Measurements from ENCODE around the gene SIGLEC15.
A peak's percentile ranks its signal among the peaks of the same experiment; 100 is the strongest.
"Not testable (repeated sequence)": the region's sequence is repeated elsewhere in the genome, so short reads cannot be mapped to it uniquely, and the experiment has no call there.

Gene SIGLEC15

DNA sequence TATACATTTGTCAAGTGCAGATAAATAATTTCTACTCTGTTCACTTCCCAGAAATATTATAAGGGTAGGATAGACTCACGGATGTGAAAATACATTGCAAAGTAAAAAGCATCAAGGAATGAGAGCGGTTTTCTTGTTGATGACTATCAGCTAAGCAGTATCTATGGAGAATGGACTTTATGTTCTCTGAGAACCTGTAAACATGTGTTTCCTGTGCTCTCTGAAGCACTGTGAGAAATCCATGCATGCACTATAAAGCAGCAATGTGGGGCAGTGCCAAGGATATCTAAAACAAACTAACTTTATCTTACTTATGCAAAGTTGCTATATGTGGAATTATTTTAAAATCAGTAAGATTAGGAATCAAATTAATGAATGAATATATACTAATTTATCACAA is 4.4 kb upstream of the SIGLEC15 start:
- H3K4ac ChIP-seq (ENCODE audit: low read depth, low read length) = no peak overlapping the region
- H3K79me1 ChIP-seq (ENCODE audit: low read length) = no peaks in the 10 kb centered on the region
- no peak overlapping the region for H3K9ac ChIP-seq (ENCODE audit: low read length)
- no CpG with 5 or more reads among the region's 2 CpGs for WGBS (ENCODE audit: extremely low coverage, insufficient coverage, low lambda C conversion rate)
- no peaks in the 10 kb centered on the region for H3K27me3 ChIP-seq (ENCODE audit: insufficient read depth, low read length, poor library complexity)
- no peaks in the 10 kb centered on the region for H3K4me1 ChIP-seq (ENCODE audit: control insufficient read depth, low read depth, low read length)
- H3K56ac ChIP-seq (ENCODE audit: low read length) = no peak overlapping the region
- no peak overlapping the region for H3K4me2 ChIP-seq (ENCODE audit: low read length)
- no peak overlapping the region for H2BK5ac ChIP-seq (ENCODE audit: low read length)
- H4K8ac ChIP-seq (ENCODE audit: low read depth, low read length) = no peak overlapping the region
- no peaks in the 10 kb centered on the region for H3K36me3 ChIP-seq (ENCODE audit: control insufficient read depth, insufficient read depth, low read length)
- no peak for DNase-seq
- no peak overlapping the region for H2BK120ac ChIP-seq (ENCODE audit: low read depth, low read length)
- H2BK15ac ChIP-seq (replicated peaks; ENCODE audit: low read depth) = no peak overlapping the region
- no peak overlapping the region for H3K18ac ChIP-seq (ENCODE audit: low read length)
- no peak overlapping the region for H3K27ac ChIP-seq (ENCODE audit: low read depth, low read length)
- no peaks in the 10 kb centered on the region for H3K79me2 ChIP-seq (ENCODE audit: control insufficient read depth, insufficient read depth, low read length)
- no peak overlapping the region for H4K5ac ChIP-seq (ENCODE audit: low read length)
- H3K4me3 ChIP-seq (ENCODE audit: low read length) = no peak overlapping the region
- no peak overlapping the region for H2AK5ac ChIP-seq (ENCODE audit: low read length)
- H3K23ac ChIP-seq (ENCODE audit: low read length) = no peak overlapping the region

DNA sequence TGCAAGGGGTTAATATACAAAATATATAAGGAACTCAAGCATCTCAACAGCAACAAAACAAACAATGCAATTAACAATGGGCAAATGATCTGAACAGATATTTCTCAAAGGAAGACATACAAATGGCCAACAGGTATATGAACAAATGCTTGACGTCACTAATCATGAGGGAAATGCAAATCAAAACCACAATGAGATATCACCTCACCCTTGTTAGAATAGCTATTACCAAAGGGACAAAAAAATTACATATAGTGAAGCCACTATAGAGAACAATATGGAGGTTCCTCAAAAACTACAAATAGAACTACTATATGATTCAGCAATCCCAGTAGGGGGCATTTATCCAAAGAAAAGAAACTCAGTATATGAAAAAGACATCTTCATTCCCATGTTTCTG is 3.8 kb upstream of the SIGLEC15 start:
- Histone ChIP-seq H2BK5ac (ENCODE audit: low read length) (no peak overlapping the region), H2BK120ac (ENCODE audit: low read depth, low read length) (no peak overlapping the region), H3K4me3 (ENCODE audit: low read length) (no peak overlapping the region), H3K27ac (ENCODE audit: low read depth, low read length) (no peak overlapping the region), H3K79me2 (ENCODE audit: control insufficient read depth, insufficient read depth, low read length) (no peaks in the 10 kb centered on the region), H3K79me1 (ENCODE audit: low read length) (no peaks in the 10 kb centered on the region), H3K4ac (ENCODE audit: low read depth, low read length) (no peak overlapping the region), H4K5ac (ENCODE audit: low read length) (no peak overlapping the region), H3K18ac (ENCODE audit: low read length) (no peak overlapping the region), H3K9ac (ENCODE audit: low read length) (no peak overlapping the region), H3K56ac (ENCODE audit: low read length) (no peak overlapping the region), H3K4me2 (ENCODE audit: low read length) (no peak overlapping the region), H2AK5ac (ENCODE audit: low read length) (no peak overlapping the region), H4K8ac (ENCODE audit: low read depth, low read length) (no peak overlapping the region), H3K27me3 (ENCODE audit: insufficient read depth, low read length, poor library complexity) (no peaks in the 10 kb centered on the region), H3K36me3 (ENCODE audit: control insufficient read depth, insufficient read depth, low read length) (no peaks in the 10 kb centered on the region), H3K23ac (ENCODE audit: low read length) (no peak overlapping the region), H2BK15ac (replicated peaks; ENCODE audit: low read depth) (no peak overlapping the region), H3K4me1 (ENCODE audit: control insufficient read depth, low read depth, low read length) (no peaks in the 10 kb centered on the region)
- no peak for DNase-seq
- WGBS (ENCODE audit: extremely low coverage, insufficient coverage, low lambda C conversion rate) = no CpG with 5 or more reads among the region's 1 CpG

- H4K8ac ChIP-seq (ENCODE audit: low read depth, low read length) = no peak overlapping the region
- H2BK120ac ChIP-seq (ENCODE audit: low read depth, low read length) = no peak overlapping the region
- H3K23ac ChIP-seq (ENCODE audit: low read length) = no peak overlapping the region
- H2BK5ac ChIP-seq (ENCODE audit: low read length) = no peak overlapping the region
- no peak overlapping the region for H3K56ac ChIP-seq (ENCODE audit: low read length)
- H3K4me3 ChIP-seq (ENCODE audit: low read length) = no peak overlapping the region
- no peaks in the 10 kb centered on the region for H3K27me3 ChIP-seq (ENCODE audit: insufficient read depth, low read length, poor library complexity)
- H3K36me3 ChIP-seq (ENCODE audit: control insufficient read depth, insufficient read depth, low read length) = no peaks in the 10 kb centered on the region
- no peak overlapping the region for H3K4ac ChIP-seq (ENCODE audit: low read depth, low read length)
- no peaks in the 10 kb centered on the region for H3K79me1 ChIP-seq (ENCODE audit: low read length)
- H4K5ac ChIP-seq (ENCODE audit: low read length) = no peak overlapping the region
- DNase-seq = no peak
- no peak overlapping the region for H3K4me2 ChIP-seq (ENCODE audit: low read length)
- peaks cover 4% of the 10 kb centered on the region for H3K4me1 ChIP-seq (ENCODE audit: control insufficient read depth, low read depth, low read length)
- no peak overlapping the region for H3K18ac ChIP-seq (ENCODE audit: low read length)
- WGBS (ENCODE audit: extremely low coverage, insufficient coverage, low lambda C conversion rate) = no CpG with 5 or more reads among the region's 4 CpGs
- no peak overlapping the region for H3K27ac ChIP-seq (ENCODE audit: low read depth, low read length)
- no peaks in the 10 kb centered on the region for H3K79me2 ChIP-seq (ENCODE audit: control insufficient read depth, insufficient read depth, low read length)
- H2AK5ac ChIP-seq (ENCODE audit: low read length) = no peak overlapping the region
- no peak overlapping the region for H2BK15ac ChIP-seq (replicated peaks; ENCODE audit: low read depth)
- H3K9ac ChIP-seq (ENCODE audit: low read length) = no peak overlapping the region
These were observed 609 bp downstream of the SIGLEC15 start for GRCh38 chr18:45826084-45826483.

DNA sequence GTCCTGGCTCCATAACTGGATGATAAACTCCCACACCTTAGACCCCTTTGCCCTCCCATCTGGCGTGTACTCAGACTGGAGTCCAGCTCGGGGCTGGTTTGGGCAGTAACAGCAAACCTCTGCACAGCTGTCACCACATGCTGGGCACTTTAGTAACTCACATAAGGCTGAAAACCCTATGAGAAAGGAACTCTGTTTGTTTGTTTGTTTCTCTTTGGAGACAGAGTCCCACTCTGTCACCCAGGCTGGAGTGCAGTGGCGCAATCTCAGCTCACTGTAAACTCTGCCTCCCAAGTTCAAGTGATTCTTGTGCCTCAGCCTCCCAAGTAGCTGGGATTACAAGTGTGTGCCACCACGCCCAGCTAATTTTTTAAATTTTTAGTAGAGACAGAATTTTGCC is 1.2 kb downstream of the SIGLEC15 start:
- H3K4me1 ChIP-seq (ENCODE audit: control insufficient read depth, low read depth, low read length); H3K36me3 ChIP-seq (ENCODE audit: control insufficient read depth, insufficient read depth, low read length); H3K27ac ChIP-seq (ENCODE audit: low read depth, low read length); H2BK5ac ChIP-seq (ENCODE audit: low read length); H3K4me3 ChIP-seq (ENCODE audit: low read length); H2AK5ac ChIP-seq (ENCODE audit: low read length); H3K79me2 ChIP-seq (ENCODE audit: control insufficient read depth, insufficient read depth, low read length); H3K4me2 ChIP-seq (ENCODE audit: low read length); H3K9ac ChIP-seq (ENCODE audit: low read length); H2BK120ac ChIP-seq (ENCODE audit: low read depth, low read length); H4K5ac ChIP-seq (ENCODE audit: low read length); H3K4ac ChIP-seq (ENCODE audit: low read depth, low read length); H3K27me3 ChIP-seq (ENCODE audit: insufficient read depth, low read length, poor library complexity); H4K8ac ChIP-seq (ENCODE audit: low read depth, low read length); H3K79me1 ChIP-seq (ENCODE audit: low read length); H3K56ac ChIP-seq (ENCODE audit: low read length); DNase-seq; H3K23ac ChIP-seq (ENCODE audit: low read length); H3K18ac ChIP-seq (ENCODE audit: low read length); H2BK15ac ChIP-seq (replicated peaks; ENCODE audit: low read depth): not testable (repeated sequence)
- no CpG with 5 or more reads among the region's 4 CpGs for WGBS (ENCODE audit: extremely low coverage, insufficient coverage, low lambda C conversion rate)

- WGBS (ENCODE audit: extremely low coverage, insufficient coverage, low lambda C conversion rate) = no CpG with 5 or more reads among the region's 9 CpGs
- peak; percentile 94 for DNase-seq
- H3K27ac ChIP-seq (ENCODE audit: low read depth, low read length) = no peak overlapping the region
- no peak overlapping the region for H3K9ac ChIP-seq (ENCODE audit: low read length)
- H3K4me1 ChIP-seq (ENCODE audit: control insufficient read depth, low read depth, low read length) = peaks cover 4% of the 10 kb centered on the region
- H3K23ac ChIP-seq (ENCODE audit: low read length) = no peak overlapping the region
- no peaks in the 10 kb centered on the region for H3K36me3 ChIP-seq (ENCODE audit: control insufficient read depth, insufficient read depth, low read length)
- no peaks in the 10 kb centered on the region for H3K79me1 ChIP-seq (ENCODE audit: low read length)
- no peak overlapping the region for H4K5ac ChIP-seq (ENCODE audit: low read length)
- H3K4me3 ChIP-seq (ENCODE audit: low read length) = no peak overlapping the region
- H2BK5ac ChIP-seq (ENCODE audit: low read length) = no peak overlapping the region
- H2BK15ac ChIP-seq (replicated peaks; ENCODE audit: low read depth) = no peak overlapping the region
- H2AK5ac ChIP-seq (ENCODE audit: low read length) = no peak overlapping the region
- H3K56ac ChIP-seq (ENCODE audit: low read length) = no peak overlapping the region
- no peak overlapping the region for H3K4ac ChIP-seq (ENCODE audit: low read depth, low read length)
- H3K79me2 ChIP-seq (ENCODE audit: control insufficient read depth, insufficient read depth, low read length) = no peaks in the 10 kb centered on the region
- H2BK120ac ChIP-seq (ENCODE audit: low read depth, low read length) = no peak overlapping the region
- no peak overlapping the region for H4K8ac ChIP-seq (ENCODE audit: low read depth, low read length)
- H3K18ac ChIP-seq (ENCODE audit: low read length) = no peak overlapping the region
- H3K4me2 ChIP-seq (ENCODE audit: low read length) = no peak overlapping the region
- H3K27me3 ChIP-seq (ENCODE audit: insufficient read depth, low read length, poor library complexity) = no peaks in the 10 kb centered on the region
These were observed 3.7 kb downstream of the SIGLEC15 start for GRCh38 chr18:45828917-45829811.

DNA sequence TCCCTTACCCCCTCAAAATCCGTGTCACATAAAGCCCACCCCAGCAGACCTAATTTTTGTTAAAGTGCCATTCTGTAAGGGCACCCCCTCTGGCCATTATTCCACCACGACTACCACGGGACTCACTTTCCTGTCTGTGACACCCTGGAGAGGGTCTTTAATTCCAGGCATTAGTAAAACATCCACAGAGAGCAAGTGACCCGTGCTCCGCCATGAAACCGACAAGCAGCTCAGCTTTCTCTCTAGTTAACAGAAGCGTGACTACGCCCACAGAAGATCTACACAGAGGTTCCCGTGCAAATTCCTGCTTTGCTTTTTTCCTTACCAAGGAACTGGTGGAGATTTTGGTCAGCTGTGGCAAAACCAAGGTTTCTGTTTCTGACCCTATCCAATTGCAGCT is 4.4 kb downstream of the SIGLEC15 start:
- no peak overlapping the region for H3K4ac ChIP-seq (ENCODE audit: low read depth, low read length)
- no peaks in the 10 kb centered on the region for H3K27me3 ChIP-seq (ENCODE audit: insufficient read depth, low read length, poor library complexity)
- H3K4me3 ChIP-seq (ENCODE audit: low read length) = no peak overlapping the region
- H3K36me3 ChIP-seq (ENCODE audit: control insufficient read depth, insufficient read depth, low read length) = no peaks in the 10 kb centered on the region
- no peak overlapping the region for H4K8ac ChIP-seq (ENCODE audit: low read depth, low read length)
- no peak overlapping the region for H2BK5ac ChIP-seq (ENCODE audit: low read length)
- H3K9ac ChIP-seq (ENCODE audit: low read length) = no peak overlapping the region
- no peak overlapping the region for H2BK120ac ChIP-seq (ENCODE audit: low read depth, low read length)
- no peak overlapping the region for H2BK15ac ChIP-seq (replicated peaks; ENCODE audit: low read depth)
- DNase-seq = no peak
- H3K18ac ChIP-seq (ENCODE audit: low read length) = no peak overlapping the region
- WGBS (ENCODE audit: extremely low coverage, insufficient coverage, low lambda C conversion rate) = no CpG with 5 or more reads among the region's 9 CpGs
- no peak overlapping the region for H3K23ac ChIP-seq (ENCODE audit: low read length)
- no peak overlapping the region for H3K56ac ChIP-seq (ENCODE audit: low read length)
- no peak overlapping the region for H4K5ac ChIP-seq (ENCODE audit: low read length)
- H3K79me1 ChIP-seq (ENCODE audit: low read length) = no peaks in the 10 kb centered on the region
- H3K27ac ChIP-seq (ENCODE audit: low read depth, low read length) = no peak overlapping the region
- H3K4me2 ChIP-seq (ENCODE audit: low read length) = no peak overlapping the region
- H2AK5ac ChIP-seq (ENCODE audit: low read length) = no peak overlapping the region
- H3K79me2 ChIP-seq (ENCODE audit: control insufficient read depth, insufficient read depth, low read length) = no peaks in the 10 kb centered on the region
- peaks cover 4% of the 10 kb centered on the region for H3K4me1 ChIP-seq (ENCODE audit: control insufficient read depth, low read depth, low read length)

All from mesendoderm (in vitro differentiated cells).